ENCODE measurements around the gene STRIT1.

DNA sequence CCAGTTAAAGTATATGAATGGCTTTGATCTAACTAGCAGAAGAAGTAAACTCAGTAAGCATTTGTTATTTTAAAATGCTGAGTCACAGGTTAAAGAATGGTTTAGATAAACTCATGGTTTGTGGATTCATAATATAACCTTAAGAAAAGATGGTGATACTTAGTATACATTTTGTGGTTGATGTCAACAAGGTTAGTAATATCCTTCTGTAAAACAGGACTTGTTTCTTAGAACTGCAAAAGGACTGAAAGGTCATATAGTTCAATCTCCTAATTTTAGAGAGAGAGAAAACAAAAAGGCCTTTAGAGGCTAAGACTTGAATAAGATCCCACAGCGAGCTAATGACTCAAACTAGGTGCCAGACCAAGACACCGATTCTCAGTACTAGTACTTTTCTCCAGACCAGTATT is 50.0 kb downstream of the STRIT1 start:
- TF ChIP-seq POLR2AphosphoS5 (IDR thresholded peaks at IDR 0.05) (no peak), EP300 (IDR thresholded peaks at IDR 0.05) (no peak), POLR2A (IDR thresholded peaks at IDR 0.05) (no peak)
- TF ChIP-seq, protein P1, sequence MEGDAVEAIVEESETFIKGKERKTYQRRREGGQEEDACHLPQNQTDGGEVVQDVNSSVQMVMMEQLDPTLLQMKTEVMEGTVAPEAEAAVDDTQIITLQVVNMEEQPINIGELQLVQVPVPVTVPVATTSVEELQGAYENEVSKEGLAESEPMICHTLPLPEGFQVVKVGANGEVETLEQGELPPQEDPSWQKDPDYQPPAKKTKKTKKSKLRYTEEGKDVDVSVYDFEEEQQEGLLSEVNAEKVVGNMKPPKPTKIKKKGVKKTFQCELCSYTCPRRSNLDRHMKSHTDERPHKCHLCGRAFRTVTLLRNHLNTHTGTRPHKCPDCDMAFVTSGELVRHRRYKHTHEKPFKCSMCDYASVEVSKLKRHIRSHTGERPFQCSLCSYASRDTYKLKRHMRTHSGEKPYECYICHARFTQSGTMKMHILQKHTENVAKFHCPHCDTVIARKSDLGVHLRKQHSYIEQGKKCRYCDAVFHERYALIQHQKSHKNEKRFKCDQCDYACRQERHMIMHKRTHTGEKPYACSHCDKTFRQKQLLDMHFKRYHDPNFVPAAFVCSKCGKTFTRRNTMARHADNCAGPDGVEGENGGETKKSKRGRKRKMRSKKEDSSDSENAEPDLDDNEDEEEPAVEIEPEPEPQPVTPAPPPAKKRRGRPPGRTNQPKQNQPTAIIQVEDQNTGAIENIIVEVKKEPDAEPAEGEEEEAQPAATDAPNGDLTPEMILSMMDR (IDR thresholded peaks at IDR 0.05): no peak

All from upper lobe of left lung (tissue), 4 donors.